ENCODE measurements around the gene MATN1. TPM values are rescaled to one million over a fixed set of nuclear protein-coding genes. Genes with fewer than 3 reads are reported as not detected.
A peak's percentile ranks its signal among the peaks of the same experiment; 100 is the strongest.

MATN1 gene
- polyA plus RNA-seq, 3 donors: 0.07 TPM; not detected in 2

DNA sequence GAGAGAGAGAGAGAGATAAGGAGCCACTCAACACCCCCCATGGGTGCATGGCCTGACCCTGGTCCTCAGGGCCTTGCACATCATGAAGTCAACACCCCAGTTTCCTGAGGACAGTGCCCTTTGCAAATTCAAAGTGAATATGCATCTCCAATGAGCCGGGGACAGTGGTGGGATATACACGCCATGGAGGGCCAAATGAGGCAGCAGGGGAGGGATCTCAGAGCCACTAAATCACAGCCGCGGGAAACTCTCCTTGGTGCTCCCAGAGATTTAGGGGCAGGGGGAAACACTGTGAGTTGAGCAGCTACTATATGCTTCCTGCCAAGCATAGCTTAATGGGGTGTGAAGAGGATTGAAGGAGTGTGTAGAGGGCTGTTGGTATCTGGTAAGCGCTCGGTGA lies 35.5 kb downstream of the MATN1 start:
- Mint-ChIP-seq H3K27me3 (ENCODE audit: low read depth in 3 of 3) (peaks cover 57 to 64% (median 60%) of the 10 kb centered on the region in 3 donors), H3K27ac (no peak overlapping the region)
- 96% methylated on average over 4 of the region's 6 CpGs for WGBS (ENCODE audit: insufficient coverage)

DNA sequence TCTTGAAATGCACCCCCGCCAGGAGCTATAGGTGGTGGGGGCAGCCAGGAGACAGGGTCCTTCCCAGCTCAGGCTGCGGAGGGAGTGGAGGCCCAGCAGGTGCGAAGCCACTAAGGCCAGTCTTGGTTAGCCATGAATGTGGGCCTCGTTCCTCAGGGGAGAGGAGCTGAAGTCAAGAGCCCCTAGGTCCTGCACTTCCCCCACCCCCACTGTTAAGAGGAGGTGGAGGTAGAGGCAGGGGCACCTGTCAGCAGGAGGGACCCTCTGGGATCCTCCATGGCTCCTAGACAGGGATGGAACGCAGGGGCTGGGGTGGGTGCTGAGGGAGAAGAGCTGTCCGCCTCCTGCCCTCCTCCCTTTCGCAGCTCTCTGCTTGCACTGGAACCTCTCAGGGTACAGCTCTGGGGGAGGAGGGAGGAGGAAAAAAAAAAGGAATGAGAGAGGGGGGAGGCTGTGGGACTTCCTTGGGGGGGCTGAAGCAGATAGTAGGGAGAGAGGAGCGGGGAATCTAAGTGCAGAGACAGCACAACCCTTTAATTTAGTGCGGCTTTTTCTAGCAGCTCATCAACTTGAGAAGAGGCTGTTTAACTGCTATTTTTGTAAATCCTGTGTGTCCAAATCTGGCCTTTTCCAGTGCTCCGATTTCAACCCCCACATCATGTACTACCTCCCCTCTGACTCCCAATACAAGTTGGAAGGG lies 37.0 kb downstream of the MATN1 start:
- H2AFZ ChIP-seq (ENCODE audit: insufficient read depth, low read depth, low read length, poor library complexity, severe bottlenecking): no peak overlapping the region
- Mint-ChIP-seq H3K9me3 (peaks cover 0 to 14% (median 5%) of the 10 kb centered on the region in 7 donors), H3K36me3 (peaks cover 0 to 3% of the 10 kb centered on the region in 2 donors), H3K27ac (no peak overlapping the region), H3K27me3 (ENCODE audit: low read depth in 3 of 3) (peaks cover 58 to 72% (median 66%) of the 10 kb centered on the region in 3 donors), H3K4me3 (peak overlapping the region in 1 of 2 donors; percentile 58), H3K4me1 (peaks cover 2% of the 10 kb centered on the region)
- no peaks in the 10 kb centered on the region for H3K79me2 ChIP-seq (ENCODE audit: insufficient read depth, low read length)
- H3K4me2 ChIP-seq (replicated peaks; ENCODE audit: extremely low read depth, low read length, poor library complexity, severe bottlenecking): no peak overlapping the region
- peaks cover 24 to 55% of the 10 kb centered on the region in 2 donors for H3K27me3 ChIP-seq (ENCODE audit: control insufficient read depth in 2 of 2, insufficient read depth in 2 of 2, low read length in 2 of 2)
- no peaks in the 10 kb centered on the region for H3K36me3 ChIP-seq (replicated peaks in 1 of 2; ENCODE audit: control insufficient read depth in 1 of 2, insufficient read depth in 2 of 2, low read length in 2 of 2)
- no peak overlapping the region for H3K9ac ChIP-seq (ENCODE audit: insufficient read depth, low read length, poor library complexity, severe bottlenecking)
- H3K27ac ChIP-seq (ENCODE audit: low read depth in 1 of 2, low read length in 2 of 2): no peak overlapping the region
- no peaks in the 10 kb centered on the region for H4K20me1 ChIP-seq (ENCODE audit: insufficient read depth, low read length)
- peaks cover 0 to 9% of the 10 kb centered on the region in 2 donors for H3K9me3 ChIP-seq (replicated peaks in 1 of 2; ENCODE audit: control insufficient read depth in 1 of 2, insufficient read depth in 1 of 2, low read length in 2 of 2)
- no peaks in the 10 kb centered on the region for H3K4me1 ChIP-seq (ENCODE audit: control insufficient read depth in 1 of 2, insufficient read depth in 2 of 2, low read length in 2 of 2)
- intact Hi-C loops (cut with micrococcal nuclease): no loop called here
- no peak overlapping the region for H3K4me3 ChIP-seq (replicated peaks in 1 of 3; ENCODE audit: low read depth in 2 of 3, low read length in 3 of 3)
- no peak for DNase-seq
- TF ChIP-seq, protein P1, sequence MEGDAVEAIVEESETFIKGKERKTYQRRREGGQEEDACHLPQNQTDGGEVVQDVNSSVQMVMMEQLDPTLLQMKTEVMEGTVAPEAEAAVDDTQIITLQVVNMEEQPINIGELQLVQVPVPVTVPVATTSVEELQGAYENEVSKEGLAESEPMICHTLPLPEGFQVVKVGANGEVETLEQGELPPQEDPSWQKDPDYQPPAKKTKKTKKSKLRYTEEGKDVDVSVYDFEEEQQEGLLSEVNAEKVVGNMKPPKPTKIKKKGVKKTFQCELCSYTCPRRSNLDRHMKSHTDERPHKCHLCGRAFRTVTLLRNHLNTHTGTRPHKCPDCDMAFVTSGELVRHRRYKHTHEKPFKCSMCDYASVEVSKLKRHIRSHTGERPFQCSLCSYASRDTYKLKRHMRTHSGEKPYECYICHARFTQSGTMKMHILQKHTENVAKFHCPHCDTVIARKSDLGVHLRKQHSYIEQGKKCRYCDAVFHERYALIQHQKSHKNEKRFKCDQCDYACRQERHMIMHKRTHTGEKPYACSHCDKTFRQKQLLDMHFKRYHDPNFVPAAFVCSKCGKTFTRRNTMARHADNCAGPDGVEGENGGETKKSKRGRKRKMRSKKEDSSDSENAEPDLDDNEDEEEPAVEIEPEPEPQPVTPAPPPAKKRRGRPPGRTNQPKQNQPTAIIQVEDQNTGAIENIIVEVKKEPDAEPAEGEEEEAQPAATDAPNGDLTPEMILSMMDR (IDR thresholded peaks at IDR 0.05): no peak
- WGBS (ENCODE audit: insufficient coverage): 90% methylated on average over 2 of the region's 10 CpGs

More for the DNA sequence above, 35.5 kb downstream of the MATN1 start:
- H3K9ac ChIP-seq (ENCODE audit: insufficient read depth, low read length, poor library complexity, severe bottlenecking): no peak overlapping the region
- H3K9me3 Mint-ChIP-seq: peaks cover 5 to 17% (median 6%) of the 10 kb centered on the region in 7 donors
- H3K36me3 Mint-ChIP-seq: peaks cover 0 to 3% of the 10 kb centered on the region in 2 donors
- intact Hi-C loops (cut with micrococcal nuclease): no loop called here
- H3K4me3 ChIP-seq (replicated peaks in 1 of 3; ENCODE audit: low read depth in 2 of 3, low read length in 3 of 3): no peak overlapping the region
- TF ChIP-seq, protein P1 (IDR thresholded peaks at IDR 0.05): no peak
- no peaks in the 10 kb centered on the region for H4K20me1 ChIP-seq (ENCODE audit: insufficient read depth, low read length)
- no peak overlapping the region for H3K4me3 Mint-ChIP-seq
- peaks cover 4% of the 10 kb centered on the region for H3K4me1 Mint-ChIP-seq
- H3K4me1 ChIP-seq (ENCODE audit: control insufficient read depth in 1 of 2, insufficient read depth in 2 of 2, low read length in 2 of 2): no peaks in the 10 kb centered on the region
- no peak overlapping the region for H2AFZ ChIP-seq (ENCODE audit: insufficient read depth, low read depth, low read length, poor library complexity, severe bottlenecking)
- H3K79me2 ChIP-seq (ENCODE audit: insufficient read depth, low read length): no peaks in the 10 kb centered on the region
- no peak overlapping the region for H3K27ac ChIP-seq (ENCODE audit: low read depth in 1 of 2, low read length in 2 of 2)
- H3K36me3 ChIP-seq (replicated peaks in 1 of 2; ENCODE audit: control insufficient read depth in 1 of 2, insufficient read depth in 2 of 2, low read length in 2 of 2): no peaks in the 10 kb centered on the region
- peaks cover 24 to 43% of the 10 kb centered on the region in 2 donors for H3K27me3 ChIP-seq (ENCODE audit: control insufficient read depth in 2 of 2, insufficient read depth in 2 of 2, low read length in 2 of 2)
- DNase-seq: no peak
- H3K4me2 ChIP-seq (replicated peaks; ENCODE audit: extremely low read depth, low read length, poor library complexity, severe bottlenecking): no peak overlapping the region
- H3K9me3 ChIP-seq (replicated peaks in 1 of 2; ENCODE audit: control insufficient read depth in 1 of 2, insufficient read depth in 1 of 2, low read length in 2 of 2): peaks cover 5 to 13% of the 10 kb centered on the region in 2 donors

Measured in CD14-positive monocyte (primary cell).